CD4-positive, alpha-beta T cell treated with Interleukin-10 for 1 hour (primary cell): ENCODE data around the gene KYAT1.
A peak's percentile ranks its signal among the peaks of the same experiment; 100 is the strongest.

Source experiments
- DNase-seq: peaks from one replicate; pipeline ENCODE4 v3.0.0-alpha.2; 2020

The KYAT1 gene

DNA sequence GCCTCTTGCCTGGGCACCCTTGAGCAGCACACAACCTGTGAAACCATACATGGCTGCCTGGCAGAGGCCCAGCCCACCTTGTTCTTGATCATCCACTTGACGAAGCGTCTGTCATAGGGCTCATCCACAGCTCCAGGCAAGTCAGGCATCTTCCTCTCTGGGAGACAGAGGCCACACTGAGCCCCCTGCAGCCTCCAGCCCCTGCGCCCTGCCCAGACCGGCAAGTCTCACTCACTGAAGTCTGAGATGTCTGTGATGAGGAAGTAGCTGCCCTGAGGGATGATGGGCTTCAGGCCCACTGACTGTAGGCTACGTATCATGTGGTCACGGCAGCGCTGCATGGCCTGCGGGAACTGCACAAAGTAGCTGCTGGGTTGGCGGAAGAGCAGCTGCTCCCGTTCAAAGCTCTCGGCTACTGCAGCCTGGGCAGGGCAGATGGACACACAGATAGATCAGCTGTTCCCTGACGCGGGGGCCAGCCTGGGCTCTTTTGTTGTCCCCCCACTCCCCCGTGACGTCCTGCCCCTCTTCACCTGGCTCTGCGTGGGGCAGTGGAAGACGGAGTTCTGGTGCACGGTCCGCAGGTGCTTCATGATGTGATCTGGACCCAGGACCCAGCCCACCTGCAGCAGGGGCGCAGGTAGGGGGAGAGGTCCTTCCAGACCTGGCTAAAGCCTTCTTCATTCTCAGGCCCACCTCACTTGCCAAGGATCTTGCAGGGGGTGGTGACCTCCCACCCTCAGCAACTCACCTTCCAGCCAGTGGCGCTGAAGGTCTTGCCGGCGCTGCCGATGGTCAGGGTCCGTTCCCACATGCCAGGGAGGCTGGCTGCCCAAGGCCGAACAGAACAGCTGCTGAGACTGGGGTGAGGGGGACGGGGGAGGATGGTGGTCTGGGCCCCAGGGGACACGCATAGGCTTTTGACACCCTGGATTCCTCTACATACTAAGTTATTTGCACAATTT lies 46.2 kb downstream of the KYAT1 start:
- DNase-seq: no peak

GRCh38 chr9:128833696-128834095 lies 48.1 kb downstream of the KYAT1 start:
- DNase-seq: no peak

DNA sequence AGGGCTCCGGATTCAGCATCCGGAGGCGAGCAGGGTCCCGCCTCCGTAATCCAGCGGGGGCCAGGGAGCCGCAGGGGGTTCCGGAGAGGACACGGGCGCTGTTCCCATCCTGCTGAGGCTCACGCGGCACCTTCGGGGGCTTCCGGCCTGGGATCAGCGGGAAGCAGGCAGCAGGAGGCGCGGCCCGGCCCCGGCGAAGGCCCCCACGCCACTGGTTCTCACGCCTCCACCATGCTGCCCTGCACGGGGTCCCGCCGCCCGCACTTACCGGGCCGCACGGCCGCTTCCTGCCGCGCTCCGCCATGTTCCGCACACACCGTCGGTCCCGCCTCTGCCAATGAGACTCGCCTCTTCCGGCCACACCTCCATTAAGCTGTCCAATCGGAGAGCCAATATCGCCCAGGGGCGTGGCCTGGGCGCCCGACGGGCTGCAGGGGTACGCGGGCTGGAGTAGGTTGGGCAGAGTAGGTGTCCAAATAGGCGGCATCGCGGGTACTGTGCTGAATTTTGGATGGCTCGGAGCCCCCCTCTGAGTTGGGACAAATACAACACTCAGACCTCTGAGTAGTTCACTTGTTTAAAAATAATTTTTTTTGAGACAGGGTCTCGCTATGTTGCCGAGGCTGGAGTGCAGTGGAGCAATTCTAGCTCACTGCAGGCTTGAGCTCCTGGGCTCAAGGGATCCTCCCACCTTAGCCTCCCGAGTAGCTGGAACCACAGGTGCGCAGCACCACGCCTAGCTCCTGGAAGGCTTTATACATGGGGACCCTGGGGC lies 52.1 kb downstream of the KYAT1 start, which contains the start of gene SPOUT1:
Gene SPOUT1, minus strand, starts transcription at position 318 of the 775 bp plus-strand sequence. Its CDS starts 14 bp downstream, at position 304.
- peak; percentile 96 for DNase-seq

GRCh38 chr9:128828719-128829452 lies 52.9 kb downstream of the KYAT1 start:
- DNase-seq: no peak

DNA sequence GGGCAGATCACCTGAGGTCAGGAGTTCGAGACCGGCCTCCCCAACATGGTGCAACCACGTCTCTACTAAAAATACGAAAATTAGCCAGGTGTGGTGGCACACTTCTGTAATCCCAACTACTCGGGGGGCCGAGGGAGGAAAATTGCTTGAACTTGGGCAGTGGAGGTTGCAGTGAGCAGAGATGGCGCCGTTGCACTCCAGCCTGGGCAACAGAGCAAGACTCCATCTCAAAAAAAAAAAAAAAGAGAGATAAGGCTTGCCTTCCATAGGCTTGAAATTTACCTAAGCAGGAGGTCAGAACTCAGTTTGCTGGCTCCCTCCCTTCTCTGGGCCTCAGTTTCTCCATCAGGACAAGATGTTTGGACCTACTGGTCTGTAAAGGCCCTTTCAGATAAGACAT lies 53.5 kb downstream of the KYAT1 start:
- DNase-seq: no peak

- no peak for DNase-seq
These were observed 55.6 kb downstream of the KYAT1 start for GRCh38 chr9:128825923-128826700.

- DNase-seq: no peak
These were observed 56.8 kb downstream of the KYAT1 start for GRCh38 chr9:128824911-128825310.

GRCh38 chr9:128823903-128824406 lies 57.8 kb downstream of the KYAT1 start:
- DNase-seq: no peak

GRCh38 chr9:128823362-128823902 lies 58.3 kb downstream of the KYAT1 start:
- DNase-seq: no peak

GRCh38 chr9:128822407-128823042 lies 59.2 kb downstream of the KYAT1 start:
- no peak for DNase-seq

DNA sequence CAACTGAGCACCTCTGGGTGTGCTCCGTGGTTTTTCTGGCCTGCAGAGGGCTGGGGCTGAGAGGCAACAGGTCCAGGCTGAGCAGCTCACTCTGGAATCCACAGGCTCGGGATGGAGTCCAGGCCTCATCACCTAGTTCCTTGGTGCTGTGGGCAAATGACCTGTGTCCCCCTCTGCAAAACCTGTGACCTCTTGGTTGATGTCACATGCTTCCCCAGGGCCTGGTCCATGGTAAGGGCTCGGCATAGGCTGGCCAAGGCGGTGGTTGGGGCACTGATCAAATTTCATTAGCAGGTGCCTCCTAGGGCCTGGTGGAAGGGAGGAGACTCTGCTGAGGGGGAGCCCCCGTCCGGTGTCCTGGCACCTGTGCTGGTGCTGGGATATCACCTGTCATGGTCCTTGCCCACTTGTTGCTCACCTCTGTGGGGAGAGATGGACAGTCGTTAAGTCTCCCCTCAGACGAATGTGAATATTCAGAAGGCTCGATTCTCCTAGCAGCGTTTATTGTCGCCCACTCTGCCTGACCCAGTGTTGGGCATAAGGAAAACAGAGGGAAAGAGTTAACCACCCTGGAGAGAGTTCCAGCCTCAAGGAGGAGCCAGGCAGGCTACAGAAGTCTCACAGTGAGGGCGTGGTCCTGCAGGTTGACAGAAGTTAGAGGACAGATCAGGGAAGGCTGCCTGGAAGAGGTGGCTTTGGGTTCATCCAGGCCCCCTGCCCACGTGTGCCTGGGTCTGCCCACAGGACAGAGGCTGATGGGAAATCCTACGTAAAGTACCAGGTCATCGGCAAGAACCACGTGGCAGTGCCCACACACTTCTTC lies 60.0 kb downstream of the KYAT1 start:
- DNase-seq: no peak

- no peak for DNase-seq
These were observed 60.8 kb downstream of the KYAT1 start for GRCh38 chr9:128820665-128821583.

DNA sequence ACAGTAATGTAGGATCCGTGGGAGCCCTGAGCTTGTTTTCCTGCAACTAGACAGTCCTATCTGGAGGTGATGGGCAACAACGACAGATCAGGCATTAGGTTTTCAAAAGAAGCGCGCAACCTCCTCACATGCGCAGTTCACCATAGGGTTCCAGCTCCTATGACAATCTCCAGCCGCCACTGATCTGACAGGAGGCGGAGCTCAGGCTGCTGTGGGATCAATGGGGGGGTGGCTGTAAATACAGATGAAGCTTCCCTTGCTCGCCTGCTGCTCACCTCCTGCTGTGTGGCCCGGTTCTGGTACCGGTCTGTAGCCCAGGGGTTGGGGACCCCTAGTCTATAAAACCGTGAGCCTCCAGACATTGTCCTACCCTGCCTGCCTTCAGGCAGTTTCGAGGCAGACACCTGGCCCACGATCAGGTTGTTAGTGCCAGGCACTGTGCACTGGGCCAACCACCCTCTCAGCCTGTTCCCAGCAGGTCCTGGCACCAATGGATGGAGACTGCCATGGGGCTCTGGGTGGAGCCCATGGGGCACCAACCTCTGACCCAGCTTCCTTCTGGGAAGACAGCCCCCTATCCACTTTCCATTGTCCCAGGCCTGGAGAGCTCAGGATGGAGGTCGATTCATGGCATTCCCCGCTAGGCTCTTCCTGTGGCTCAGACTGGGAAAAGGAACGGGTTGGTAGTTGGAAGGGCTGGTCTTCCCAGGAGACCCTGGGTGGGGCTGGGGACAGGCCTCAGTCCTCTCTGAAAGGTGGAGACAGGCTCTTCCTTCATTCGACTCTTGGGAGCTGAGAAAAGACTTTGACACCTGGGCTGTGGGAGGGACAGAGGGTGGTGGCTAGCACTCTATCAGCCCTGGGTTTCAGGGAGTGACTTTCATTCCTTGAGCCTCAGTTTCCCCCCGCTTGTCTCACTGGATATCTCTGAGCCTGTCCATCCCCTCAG lies 61.8 kb downstream of the KYAT1 start:
- DNase-seq: no peak

- peak; percentile 42 for DNase-seq
These were observed 62.7 kb downstream of the KYAT1 start for GRCh38 chr9:128818839-128819715.

- DNase-seq: peak; percentile 98
These were observed 63.5 kb downstream of the KYAT1 start, which contains the start of gene ENDOG for GRCh38 chr9:128818099-128818838. Gene ENDOG (plus strand): TSS chr9:128818500. CDS start chr9:128818685, 185 bp downstream.

DNA sequence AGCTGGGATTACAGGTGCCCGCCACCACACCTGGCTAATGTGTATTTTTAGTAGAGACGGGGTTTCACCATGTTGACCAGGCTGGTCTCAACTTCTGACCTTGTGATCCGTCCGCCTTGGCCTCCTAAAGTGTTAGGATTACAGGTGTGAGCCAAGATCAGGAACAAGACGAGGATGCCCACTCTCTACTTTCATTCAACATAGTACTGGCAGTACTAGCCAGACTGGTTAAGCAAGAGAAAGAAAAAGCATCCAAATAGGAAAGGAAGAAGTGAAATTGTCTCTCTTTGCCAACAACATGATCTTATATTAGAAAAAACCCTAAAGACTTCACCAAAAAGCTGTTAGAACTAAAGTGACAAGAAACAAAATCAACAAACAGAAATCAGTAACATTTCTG lies 70.9 kb downstream of the KYAT1 start:
- no peak for DNase-seq
